HL-60 (cell line): Measurements from ENCODE around the gene GRK2.

Experiments used
- DNase-seq, 2 experiments: peaks; one replicate each; pipeline ENCODE4 v3.0.0-alpha.2; 2010 to 2020; ENCODE audit warnings: low read depth in 1 of 2, low spot score in 1 of 2
- H3K27ac ChIP-seq: fragments of 250-450 bp; sonication (Bioruptor Pico); replicated peaks from 2 replicates; pipeline ENCODE4 v1.5.1; 2020; ENCODE audit warnings: mild to moderate bottlenecking, moderate library complexity
- H3K27me3 ChIP-seq: fragments of 250-450 bp; sonication (Bioruptor Pico); 2 replicates; pipeline ENCODE4 v1.5.1; 2021; ENCODE audit warnings: mild to moderate bottlenecking, moderate library complexity; ENCODE audit not compliant: insufficient read depth, poor library complexity, severe bottlenecking
- H3K4me3 ChIP-seq: replicated peaks from 2 replicates; pipeline ENCODE4 v1.5.1; 2011; ENCODE audit warnings: mild to moderate bottlenecking, control low read depth, low read length; ENCODE audit not compliant: insufficient read depth
- CTCF ChIP-seq: IDR thresholded peaks from one replicate; pipeline ENCODE4 v1.5.1; 2011; ENCODE audit warnings: low read length, control low read depth, inconsistent platforms; ENCODE audit not compliant: insufficient read depth
- GABPA ChIP-seq: IDR thresholded peaks from 2 replicates; pipeline ENCODE4 v1.6.1; 2012; ENCODE audit warnings: low read depth
- POLR2AphosphoS5 ChIP-seq: IDR thresholded peaks from 2 replicates; pipeline ENCODE4 v1.6.1; 2012; ENCODE audit warnings: low read depth
- REST ChIP-seq: IDR thresholded peaks from 2 replicates; pipeline ENCODE4 v1.6.1; 2012; ENCODE audit warnings: low read depth; ENCODE audit not compliant: insufficient replicate concordance
- SPI1 ChIP-seq: IDR thresholded peaks from 2 replicates; pipeline ENCODE4 v1.6.1; 2012; ENCODE audit warnings: low read depth, mild to moderate bottlenecking, borderline replicate concordance

The GRK2 gene

GRCh38 chr11:67303835-67304411, 37.6 kb downstream of the GRK2 start:
- Histone ChIP-seq H3K27me3 (no peaks in the 10 kb centered on the region), H3K4me3 (peak overlapping the region; percentile 57), H3K27ac (no peak overlapping the region)
- DNase-seq, result no peak
- no peak for TF ChIP-seq POLR2AphosphoS5
- TF ChIP-seq CTCF, result no peak
- TF ChIP-seq REST, result no peak
- no peak for TF ChIP-seq GABPA
- no peak for TF ChIP-seq SPI1

GRCh38 chr11:67304511-67305113, 38.3 kb downstream of the GRK2 start:
- H3K27ac ChIP-seq, result no peak overlapping the region
- DNase-seq, result no peak
- no peaks in the 10 kb centered on the region for H3K27me3 ChIP-seq
- TF ChIP-seq CTCF (no peak), REST (no peak), SPI1 (no peak), GABPA (no peak), POLR2AphosphoS5 (no peak)
- no peak overlapping the region for H3K4me3 ChIP-seq

GRCh38 chr11:67306769-67307544, 40.7 kb downstream of the GRK2 start:
- Histone ChIP-seq H3K27me3 (no peaks in the 10 kb centered on the region), H3K4me3 (no peak overlapping the region), H3K27ac (no peak overlapping the region)
- DNase-seq, result no peak
- no peak for TF ChIP-seq CTCF
- TF ChIP-seq GABPA, result no peak
- no peak for TF ChIP-seq SPI1
- no peak for TF ChIP-seq POLR2AphosphoS5
- TF ChIP-seq REST, result no peak
